Activated CD4-positive, alpha-beta memory T cell treated with anti-CD3 and anti-CD28 coated beads, Interleukin-2, amount 10 ng/mL, durations not matched to agents 7 days and 5 days (primary cell): ENCODE measurements around the gene SH3BGRL. TPM values are rescaled to one million over a fixed set of nuclear protein-coding genes. Genes with fewer than 3 reads are reported as not detected.
"Not testable (repeated sequence)": the region's sequence is repeated elsewhere in the genome, so short reads cannot be mapped to it uniquely, and the experiment has no call there.

Experiments
- CTCF ChIA-PET: fragments of 350-600 bp; sonication (Branson Sonifier 250); formaldehyde crosslinking; loops from one replicate; lab custom pipeline; 2021; ENCODE audit warnings: antibody characterized with exemption, inconsistent platforms; lab: Charles Lee
- POLR2A ChIA-PET: fragments of 350-600 bp; sonication (Branson Sonifier 250); formaldehyde crosslinking; loops from one replicate; lab custom pipeline; 2021; ENCODE audit warnings: antibody characterized with exemption; lab: Charles Lee
- DNase-seq: peaks from one replicate; pipeline ENCODE4 v3.0.0-alpha.2; 2020
- H3K27ac Mint-ChIP-seq: one replicate; pipeline ENCODE4 v1.8.0; 2021; ENCODE audit warnings: mild to moderate bottlenecking, mixed read lengths
- H3K27me3 Mint-ChIP-seq: one replicate; pipeline ENCODE4 v1.8.0; 2021; ENCODE audit warnings: mixed read lengths
- H3K36me3 Mint-ChIP-seq: one replicate; pipeline ENCODE4 v1.8.0; 2021; ENCODE audit warnings: low read depth, mixed read lengths
- H3K4me1 Mint-ChIP-seq: one replicate; pipeline ENCODE4 v1.8.0; 2021; ENCODE audit warnings: mixed read lengths
- H3K4me3 Mint-ChIP-seq: one replicate; pipeline ENCODE4 v1.8.0; 2021; ENCODE audit warnings: mild to moderate bottlenecking, mixed read lengths
- H3K9me3 Mint-ChIP-seq: one replicate; pipeline ENCODE4 v1.8.0; 2021; ENCODE audit warnings: mixed read lengths
- total RNA-seq, 2 experiments: library from RNA; stranded (reverse); gene quantifications; one replicate each; pipeline ENCODE4 v1.2.3, GENCODE V29; 2021

SH3BGRL gene
- total RNA-seq, 2 experiments from 2014 or later = 79.6 to 84.7 TPM

- DNase-seq = no peak
- CTCF ChIA-PET = no interaction called here
- H3K27me3 Mint-ChIP-seq = no peaks in the 10 kb centered on the region
- H3K4me1 Mint-ChIP-seq = peaks cover 4% of the 10 kb centered on the region
- no peak overlapping the region for H3K4me3 Mint-ChIP-seq
- H3K27ac Mint-ChIP-seq = no peak overlapping the region
- POLR2A ChIA-PET = no interaction called here
- H3K9me3 Mint-ChIP-seq = peaks cover 3% of the 10 kb centered on the region
- peaks cover 8% of the 10 kb centered on the region for H3K36me3 Mint-ChIP-seq
Observed at GRCh38 chrX:81338924-81339323, 137.0 kb downstream of the SH3BGRL start.

GRCh38 chrX:81345296-81345695 lies 143.4 kb downstream of the SH3BGRL start:
- CTCF ChIA-PET, H3K36me3 Mint-ChIP-seq, DNase-seq, H3K27me3 Mint-ChIP-seq, H3K4me1 Mint-ChIP-seq, H3K4me3 Mint-ChIP-seq, H3K27ac Mint-ChIP-seq, H3K9me3 Mint-ChIP-seq, POLR2A ChIA-PET: not testable (repeated sequence)

Other genes with a start within 250 kb of the SH3BGRL start
- gene HMGN5, start 189 bp upstream of the SH3BGRL start, total RNA-seq = 1 to 10 TPM; 3.3 to 5.8 TPM